Parathyroid adenoma (tissue), 2 donors: ENCODE data around the gene SEMA3B.

Source experiments
- H2AFZ ChIP-seq: fragments of 300-600 bp; sonication (generic); one replicate; pipeline ENCODE4 v1.7.0; 2017; ENCODE audit warnings: antibody characterized with exemption, mild to moderate bottlenecking
- H3K27ac ChIP-seq: fragments of 300-600 bp; sonication (generic); one replicate; pipeline ENCODE4 v1.7.0; 2017
- H3K27me3 ChIP-seq: fragments of 300-600 bp; sonication (generic); one replicate; pipeline ENCODE4 v1.7.0; 2017; ENCODE audit warnings: low read length; ENCODE audit not compliant: control insufficient read depth, insufficient read depth
- H3K36me3 ChIP-seq: fragments of 300-600 bp; sonication (generic); one replicate; pipeline ENCODE4 v1.7.0; 2017; ENCODE audit warnings: low read length; ENCODE audit not compliant: control insufficient read depth, insufficient read depth
- H3K4me1 ChIP-seq: fragments of 300-600 bp; sonication (generic); one replicate; pipeline ENCODE4 v1.7.0; 2017; ENCODE audit warnings: control low read depth
- H3K4me2 ChIP-seq: fragments of 300-600 bp; sonication (generic); one replicate; pipeline ENCODE4 v1.7.0; 2017; ENCODE audit warnings: low read length
- H3K4me3 ChIP-seq: fragments of 300-600 bp; sonication (generic); one replicate; pipeline ENCODE4 v1.7.0; 2017; ENCODE audit warnings: low read depth, low read length
- H3K79me2 ChIP-seq: fragments of 300-600 bp; sonication (generic); one replicate; pipeline ENCODE4 v1.7.0; 2017; ENCODE audit warnings: control low read depth
- H3K9ac ChIP-seq: fragments of 300-600 bp; sonication (generic); one replicate; pipeline ENCODE4 v1.7.0; 2017; ENCODE audit warnings: mild to moderate bottlenecking
- H3K9me3 ChIP-seq: fragments of 300-600 bp; sonication (generic); one replicate; pipeline ENCODE4 v1.7.0; 2017; ENCODE audit warnings: low read length; ENCODE audit not compliant: control insufficient read depth
- CTCF ChIP-seq: fragments of 300-600 bp; sonication (generic); IDR thresholded peaks from one replicate; pipeline ENCODE4 v1.7.0; 2017; ENCODE audit warnings: antibody characterized with exemption, mild to moderate bottlenecking
- donor health status: primary hyperparathyroidism.

The SEMA3B gene

GRCh38 chr3:50231581-50231980 is 37.4 kb upstream of the SEMA3B start:
- no peak for TF ChIP-seq CTCF
- Histone ChIP-seq H3K27ac (no peak overlapping the region), H3K27me3 (no peaks in the 10 kb centered on the region), H2AFZ (no peak overlapping the region), H3K79me2 (peaks cover 4% of the 10 kb centered on the region), H3K4me1 (peaks cover 10% of the 10 kb centered on the region), H3K9me3 (no peaks in the 10 kb centered on the region), H3K4me2 (no peak overlapping the region), H3K36me3 (no peaks in the 10 kb centered on the region), H3K4me3 (no peak overlapping the region), H3K9ac (no peak overlapping the region)

- no peaks in the 10 kb centered on the region for H3K36me3 ChIP-seq
These were observed 36.6 kb upstream of the SEMA3B start for GRCh38 chr3:50232303-50232702.

GRCh38 chr3:50233176-50233575 is 35.8 kb upstream of the SEMA3B start:
- H3K4me1 ChIP-seq, result peaks cover 5% of the 10 kb centered on the region

More at GRCh38 chr3:50232303-50232702, 36.6 kb upstream of the SEMA3B start:
- no peak overlapping the region for H3K27ac ChIP-seq
- no peak overlapping the region for H2AFZ ChIP-seq
- TF ChIP-seq CTCF, result no peak
- H3K4me2 ChIP-seq, result no peak overlapping the region
- no peak overlapping the region for H3K9ac ChIP-seq
- H3K27me3 ChIP-seq, result no peaks in the 10 kb centered on the region
- H3K9me3 ChIP-seq, result no peaks in the 10 kb centered on the region
- H3K79me2 ChIP-seq, result peaks cover 11% of the 10 kb centered on the region
- no peak overlapping the region for H3K4me3 ChIP-seq
- peaks cover 5% of the 10 kb centered on the region for H3K4me1 ChIP-seq

GRCh38 chr3:50235716-50236483 is 33.0 kb upstream of the SEMA3B start, which contains the start of gene GNAI2:
Gene GNAI2, plus strand, starts transcription at chr3:50236204. Its CDS starts 132 bp downstream, at chr3:50236336.
- Histone ChIP-seq H3K4me2 (peak within 1 kb of the TSS; percentile 100), H2AFZ (peak within 1 kb of the TSS; percentile 70), H3K4me3 (peak within 1 kb of the TSS; percentile 84), H3K9me3 (no peaks in the 10 kb centered on the region), H3K27ac (peak within 1 kb of the TSS; percentile 91), H3K79me2 (peaks cover 39% of the 10 kb centered on the region), H3K9ac (peak within 1 kb of the TSS; percentile 47), H3K36me3 (no peaks in the 10 kb centered on the region), H3K4me1 (peaks cover 15% of the 10 kb centered on the region), H3K27me3 (no peaks in the 10 kb centered on the region)
- no peak for TF ChIP-seq CTCF

More at GRCh38 chr3:50233176-50233575, 35.8 kb upstream of the SEMA3B start:
- no peak overlapping the region for H3K27ac ChIP-seq
- H3K9ac ChIP-seq, result no peak overlapping the region
- no peak overlapping the region for H3K4me3 ChIP-seq
- H3K36me3 ChIP-seq, result no peaks in the 10 kb centered on the region
- TF ChIP-seq CTCF, result no peak
- H3K27me3 ChIP-seq, result no peaks in the 10 kb centered on the region
- H2AFZ ChIP-seq, result no peak overlapping the region
- no peaks in the 10 kb centered on the region for H3K9me3 ChIP-seq
- H3K79me2 ChIP-seq, result peaks cover 16% of the 10 kb centered on the region
- H3K4me2 ChIP-seq, result no peak overlapping the region
